Keratinocyte (primary cell): Measurements from ENCODE around the gene PGRMC2. TPM values are rescaled to one million over a fixed set of nuclear protein-coding genes. Genes with fewer than 3 reads are reported as not detected.
A peak's percentile ranks its signal among the peaks of the same experiment; 100 is the strongest.

Source experiments
- DNase-seq: peaks from one replicate; pipeline ENCODE4 v3.0.0-alpha.2; 2011; ENCODE audit warnings: low read depth, missing footprints, low spot score
- FAIRE-seq: peaks from 2 replicates; lab custom pipeline; 2011; peaks lifted over from hg19 to GRCh38; lab: Jason Lieb, UNC
- H2AFZ ChIP-seq: 2 replicates; pipeline ENCODE4 v1.6.0; 2012; ENCODE audit warnings: low read length, control low read depth, inconsistent platforms; ENCODE audit not compliant: control insufficient read depth
- H3K27ac ChIP-seq: 2 replicates; pipeline ENCODE4 v1.5.1; 2011; ENCODE audit warnings: low read length; ENCODE audit not compliant: control insufficient read depth, insufficient read depth
- H3K27me3 ChIP-seq: 3 replicates; pipeline ENCODE4 v1.6.0; 2011; ENCODE audit warnings: low read length; ENCODE audit not compliant: control insufficient read depth, insufficient read depth; ENCODE audit errors: extremely low read depth
- H3K36me3 ChIP-seq, 2 experiments: 2 replicates in 1 of 2; 3 replicates in 1 of 2; pipeline ENCODE4 v1.5.1; 2011; ENCODE audit warnings: low read length in 2 of 2, mild to moderate bottlenecking in 1 of 2; ENCODE audit not compliant: control insufficient read depth in 2 of 2, insufficient read depth in 2 of 2; ENCODE audit errors: extremely low read depth in 1 of 2
- H3K4me1 ChIP-seq: 3 replicates; pipeline ENCODE4 v1.5.1; 2011; ENCODE audit warnings: low read length; ENCODE audit not compliant: control insufficient read depth, insufficient read depth; ENCODE audit errors: extremely low read depth
- H3K4me2 ChIP-seq: 3 replicates; pipeline ENCODE4 v1.6.0; 2011; ENCODE audit warnings: low read depth, low read length; ENCODE audit not compliant: control insufficient read depth, insufficient read depth; ENCODE audit errors: extremely low read depth
- H3K4me3 ChIP-seq, 3 experiments: fragments of 200-600 bp in 1 of 3; sonication (generic) in 1 of 3; 2 replicates in 2 of 3; 3 replicates in 1 of 3; pipeline ENCODE4 v1.5.1; 2011 to 2016; ENCODE audit warnings: low read length in 3 of 3, mild to moderate bottlenecking in 3 of 3, control low read depth in 2 of 3, inconsistent platforms in 1 of 3, low read depth in 1 of 3, mixed read lengths in 1 of 3, mixed run types in 1 of 3, moderate library complexity in 1 of 3; ENCODE audit not compliant: control insufficient read depth in 2 of 3, insufficient read depth in 2 of 3; ENCODE audit errors: extremely low read depth in 1 of 3
- H3K79me2 ChIP-seq: 2 replicates; pipeline ENCODE4 v1.6.0; 2012; ENCODE audit warnings: low read length; ENCODE audit not compliant: control insufficient read depth, insufficient read depth
- H3K9ac ChIP-seq: 3 replicates; pipeline ENCODE4 v1.6.0; 2011; ENCODE audit warnings: low read length; ENCODE audit not compliant: control insufficient read depth, insufficient read depth; ENCODE audit errors: extremely low read depth
- H3K9me1 ChIP-seq: 3 replicates; pipeline ENCODE4 v1.6.0; 2011; ENCODE audit warnings: low read length; ENCODE audit not compliant: control insufficient read depth, insufficient read depth; ENCODE audit errors: extremely low read depth
- H3K9me3 ChIP-seq: 2 replicates; pipeline ENCODE4 v1.5.1; 2012; ENCODE audit warnings: low read depth, low read length; ENCODE audit not compliant: control insufficient read depth
- H4K20me1 ChIP-seq: 3 replicates; pipeline ENCODE4 v1.6.0; 2011; ENCODE audit warnings: low read length; ENCODE audit not compliant: control insufficient read depth, insufficient read depth; ENCODE audit errors: extremely low read depth
- CTCF ChIP-seq, 3 experiments: IDR thresholded peaks in 1 of 3; conservative IDR thresholded peaks in 1 of 3; optimal IDR thresholded peaks in 1 of 3; 2 replicates in 2 of 3; 3 replicates in 1 of 3; pipeline versions ENCODE3 to v1.5.1; 2011; ENCODE audit warnings: low read length in 3 of 3, mild to moderate bottlenecking in 3 of 3, moderate library complexity in 2 of 3, control low read depth in 1 of 3, inconsistent platforms in 1 of 3; ENCODE audit not compliant: insufficient read depth in 2 of 3; ENCODE audit errors: extremely low read depth in 1 of 3
- EZH2 ChIP-seq: IDR thresholded peaks from one replicate; pipeline ENCODE4 v1.6.1; 2012; ENCODE audit warnings: inconsistent platforms, mild to moderate bottlenecking, low read length, moderate library complexity
- dilution Hi-C: fragments of 300-500 bp; cut with MboI; formaldehyde crosslinking; loops from one replicate; pipeline ENCODE4 v1.7.0; 2020; ENCODE audit warnings: low sequenced_read_pairs; ENCODE audit not compliant: extremely low pct_ligation_motif_present
- polyA minus RNA-seq, 3 experiments: library from RNA; depleted of rRNA, polyadenylated mRNA; stranded (reverse); fragments of >200 nt; gene quantifications; 1 replicate in 1 of 3; 2 replicates in 1 of 3; 3 replicates in 1 of 3; pipeline ENCODE4 v1.2.3, GENCODE V29; 2011
- polyA plus RNA-seq, 5 experiments: library from polyadenylated mRNA; depleted of rRNA in 3 of 5; stranded (reverse) in 3 of 5; stranded (forward) in 1 of 5; unstranded in 1 of 5; fragments of >200 nt; gene quantifications; 1 replicate in 1 of 5; 2 replicates in 3 of 5; 3 replicates in 1 of 5; pipeline versions ENCODE4 v1.2.1 to v1.2.3, GENCODE V29; 2011 to 2012; ENCODE audit warnings: missing spikeins in 2 of 5, low read depth in 1 of 5, low replicate concordance in 1 of 5

PGRMC2 gene, protein sequence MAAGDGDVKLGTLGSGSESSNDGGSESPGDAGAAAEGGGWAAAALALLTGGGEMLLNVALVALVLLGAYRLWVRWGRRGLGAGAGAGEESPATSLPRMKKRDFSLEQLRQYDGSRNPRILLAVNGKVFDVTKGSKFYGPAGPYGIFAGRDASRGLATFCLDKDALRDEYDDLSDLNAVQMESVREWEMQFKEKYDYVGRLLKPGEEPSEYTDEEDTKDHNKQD
- 14.6 to 26.7 TPM (median 20.0 TPM) in 3 replicates for polyA plus RNA-seq
- polyA plus RNA-seq (2011; ENCODE audit: low read depth) = 67.5 TPM
- polyA plus RNA-seq (2011; cell fraction: cytosol; rRNA removed) = 13.3 and 27.2 TPM in 2 replicates
- 35.7 and 49.7 TPM in 2 replicates for polyA plus RNA-seq (2011; cell fraction: nucleus; rRNA removed)
- 64.0 and 95.7 TPM in 2 replicates for polyA plus RNA-seq (2012; ENCODE audit: low replicate concordance)
- polyA minus RNA-seq = 1.8 to 5.7 TPM (median 2.0 TPM) in 3 replicates
- 9.0 TPM for polyA minus RNA-seq (2011; cell fraction: cytosol; rRNA and poly(A)+ RNA removed)
- polyA minus RNA-seq (2011; cell fraction: nucleus; rRNA and poly(A)+ RNA removed) = 7.6 and 14.6 TPM in 2 replicates

GRCh38 chr4:128287141-128287870 is at the start of gene PGRMC2:
PGRMC2 (minus strand) TSS chr4:128287813; CDS start chr4:128287790, 23 bp downstream.
- Histone ChIP-seq H3K27ac (peak within 1 kb of the TSS; percentile 98), H3K79me2 (peaks cover 49% of the 10 kb centered on the region), H4K20me1 (no peaks in the 10 kb centered on the region), H3K4me1 (peaks cover 23% of the 10 kb centered on the region), H3K27me3 (no peaks in the 10 kb centered on the region), H3K4me3 (peak within 1 kb of the TSS; percentile 93 to 99 (median 94)), H3K9me3 (no peaks in the 10 kb centered on the region), H2AFZ (peak within 1 kb of the TSS; percentile 88), H3K36me3 (no peaks in the 10 kb centered on the region), H3K4me2 (peak within 1 kb of the TSS; percentile 99), H3K9me1 (no peaks in the 10 kb centered on the region), H3K9ac (peak within 1 kb of the TSS; percentile 97)
- dilution Hi-C loops = no loop called here
- DNase-seq (no peak), FAIRE-seq (no peak)
- TF ChIP-seq EZH2 (no peak), CTCF (optimal IDR thresholded peaks at IDR 0.05 in 1 of 3, IDR thresholded peaks at IDR 0.05 in 1 of 3, conservative IDR thresholded peaks at IDR 0.05 in 1 of 3; ENCODE audit: extremely low read depth in 1 of 3, insufficient read depth in 2 of 3, low read length in 3 of 3) (no peak)

DNA sequence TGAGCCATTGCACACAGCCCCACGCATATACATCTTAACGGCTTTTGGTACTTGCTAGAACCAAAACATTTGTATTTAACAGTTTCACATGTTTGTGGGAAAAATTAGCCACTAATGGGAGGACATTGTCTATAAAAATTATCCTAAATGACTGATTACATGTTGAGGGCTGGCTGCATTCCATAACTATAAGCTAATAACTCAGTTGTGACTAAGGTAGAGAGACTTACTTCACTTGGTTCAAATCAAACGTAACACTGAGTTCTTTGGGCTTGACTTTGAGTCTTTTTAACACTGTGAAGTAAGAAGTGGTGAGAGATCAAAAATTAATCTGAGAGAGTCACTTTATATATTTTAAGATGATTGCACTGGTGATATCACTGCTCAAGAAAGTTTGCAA is 47.9 kb upstream of the PGRMC2 start:
- DNase-seq = no peak
- no peak for FAIRE-seq

More for the DNA sequence above, 47.9 kb upstream of the PGRMC2 start:
- no peaks in the 10 kb centered on the region for H3K9me1 ChIP-seq
- H4K20me1 ChIP-seq = no peaks in the 10 kb centered on the region
- no peaks in the 10 kb centered on the region for H3K36me3 ChIP-seq
- H3K4me3 ChIP-seq = no peak overlapping the region
- H3K9ac ChIP-seq = no peak overlapping the region
- dilution Hi-C loops = no loop called here
- peaks cover 14% of the 10 kb centered on the region for H3K4me1 ChIP-seq
- H3K27ac ChIP-seq = no peak overlapping the region
- no peak overlapping the region for H3K4me2 ChIP-seq
- no peak overlapping the region for H2AFZ ChIP-seq
- H3K27me3 ChIP-seq = no peaks in the 10 kb centered on the region
- no peaks in the 10 kb centered on the region for H3K79me2 ChIP-seq
- no peaks in the 10 kb centered on the region for H3K9me3 ChIP-seq
- TF ChIP-seq EZH2 = no peak
- TF ChIP-seq CTCF (optimal IDR thresholded peaks at IDR 0.05 in 1 of 3, IDR thresholded peaks at IDR 0.05 in 1 of 3, conservative IDR thresholded peaks at IDR 0.05 in 1 of 3; ENCODE audit: extremely low read depth in 1 of 3, insufficient read depth in 2 of 3, low read length in 3 of 3) = no peak
